ENCODE measurements around the gene MICAL2.

The MICAL2 gene

GRCh38 chr11:12270817-12271216 lies 160.4 kb downstream of the MICAL2 start (continued):
- no peak for TF ChIP-seq POU6F1 (CRISPR knock-in tag; IDR thresholded peaks at IDR 0.05; ENCODE audit: borderline replicate concordance, low read depth)
- TF ChIP-seq CREB5 (CRISPR knock-in tag; IDR thresholded peaks at IDR 0.05; ENCODE audit: low read depth), result no peak
- TF ChIP-seq ZFP30 (CRISPR knock-in tag; IDR thresholded peaks at IDR 0.05), result no peak
- no peak for TF ChIP-seq ZC3H10 (CRISPR knock-in tag; IDR thresholded peaks at IDR 0.05)
- no peak for TF ChIP-seq ZNF565 (CRISPR knock-in tag; conservative IDR thresholded peaks at IDR 0.05; ENCODE audit: low read depth)
- TF ChIP-seq ZNF8 (CRISPR knock-in tag; IDR thresholded peaks at IDR 0.05), result no peak
- TF ChIP-seq GLIS3 (CRISPR knock-in tag; IDR thresholded peaks at IDR 0.05), result no peak
- TF ChIP-seq TSHZ2 (CRISPR knock-in tag; IDR thresholded peaks at IDR 0.05), result no peak

GRCh38 chr11:12271241-12271640 lies 160.9 kb downstream of the MICAL2 start:
- ATAC-seq, result no peak
- TF ChIP-seq PPARA (CRISPR knock-in tag; IDR thresholded peaks at IDR 0.05; ENCODE audit: borderline replicate concordance) (no peak), ARNTL (CRISPR knock-in tag; IDR thresholded peaks at IDR 0.05; ENCODE audit: borderline replicate concordance, low read depth) (no peak), ESRRG (CRISPR knock-in tag; IDR thresholded peaks at IDR 0.05) (no peak), GLIS3 (CRISPR knock-in tag; IDR thresholded peaks at IDR 0.05) (no peak), CREB5 (CRISPR knock-in tag; IDR thresholded peaks at IDR 0.05; ENCODE audit: low read depth) (no peak), ZNF8 (CRISPR knock-in tag; IDR thresholded peaks at IDR 0.05) (no peak), TOX (CRISPR knock-in tag; IDR thresholded peaks at IDR 0.05; ENCODE audit: borderline replicate concordance) (no peak), TCF4 (CRISPR knock-in tag; IDR thresholded peaks at IDR 0.05; ENCODE audit: borderline replicate concordance) (no peak), ZFP3 (CRISPR knock-in tag; IDR thresholded peaks at IDR 0.05) (no peak), OSR1 (CRISPR knock-in tag; IDR thresholded peaks at IDR 0.05) (no peak), ZNF565 (CRISPR knock-in tag; conservative IDR thresholded peaks at IDR 0.05; ENCODE audit: low read depth) (no peak), ZFP30 (CRISPR knock-in tag; IDR thresholded peaks at IDR 0.05) (no peak), CSRNP3 (CRISPR knock-in tag; IDR thresholded peaks at IDR 0.05) (no peak), CSDC2 (CRISPR knock-in tag; IDR thresholded peaks at IDR 0.05) (no peak), RARB (CRISPR knock-in tag; IDR thresholded peaks at IDR 0.05) (no peak), ISL1 (CRISPR knock-in tag; IDR thresholded peaks at IDR 0.05) (no peak)

- no peak for ATAC-seq
- TF ChIP-seq ZNF565 (CRISPR knock-in tag; conservative IDR thresholded peaks at IDR 0.05; ENCODE audit: low read depth) (no peak), RARB (CRISPR knock-in tag; IDR thresholded peaks at IDR 0.05) (no peak), BACH2 (CRISPR knock-in tag; IDR thresholded peaks at IDR 0.05; ENCODE audit: borderline replicate concordance) (no peak), ESRRG (CRISPR knock-in tag; IDR thresholded peaks at IDR 0.05) (no peak), TOX (CRISPR knock-in tag; IDR thresholded peaks at IDR 0.05; ENCODE audit: borderline replicate concordance) (no peak), ZC3H10 (CRISPR knock-in tag; IDR thresholded peaks at IDR 0.05) (no peak)
Measured at GRCh38 chr11:12271826-12272366, 161.5 kb downstream of the MICAL2 start.
